Duodenal mucosa (tissue), 2 donors: Measurements from ENCODE around the gene ZNF281.

Experiments used
- H3K27ac ChIP-seq: one replicate; pipeline ENCODE4 v1.7.0; 2013; ENCODE audit warnings: low read depth, low read length
- H3K27me3 ChIP-seq, 2 donors: one replicate each; pipeline ENCODE4 v1.7.0; 2013; ENCODE audit warnings: low read length in 2 of 2, control low read depth in 1 of 2; ENCODE audit not compliant: insufficient read depth in 2 of 2, control insufficient read depth in 1 of 2
- H3K36me3 ChIP-seq, 2 donors: one replicate each; pipeline ENCODE4 v1.7.0; 2013; ENCODE audit warnings: low read length in 2 of 2, control low read depth in 1 of 2; ENCODE audit not compliant: insufficient read depth in 2 of 2, control insufficient read depth in 1 of 2
- H3K4me1 ChIP-seq, 2 donors: one replicate each; pipeline ENCODE4 v1.7.0; 2013; ENCODE audit warnings: low read length in 2 of 2, control low read depth in 1 of 2; ENCODE audit not compliant: insufficient read depth in 2 of 2, control insufficient read depth in 1 of 2
- H3K4me3 ChIP-seq, 2 donors: one replicate each; pipeline ENCODE4 v1.7.0; 2013; ENCODE audit warnings: low read length in 2 of 2, low read depth in 1 of 2
- H3K9ac ChIP-seq, 2 donors: one replicate each; pipeline ENCODE4 v1.7.0; 2013; ENCODE audit warnings: low read length in 2 of 2, low read depth in 1 of 2
- H3K9me3 ChIP-seq, 2 donors: one replicate each; pipeline ENCODE4 v1.7.0; 2013; ENCODE audit warnings: low read length in 2 of 2, control low read depth in 1 of 2; ENCODE audit not compliant: control insufficient read depth in 1 of 2

The ZNF281 gene

DNA sequence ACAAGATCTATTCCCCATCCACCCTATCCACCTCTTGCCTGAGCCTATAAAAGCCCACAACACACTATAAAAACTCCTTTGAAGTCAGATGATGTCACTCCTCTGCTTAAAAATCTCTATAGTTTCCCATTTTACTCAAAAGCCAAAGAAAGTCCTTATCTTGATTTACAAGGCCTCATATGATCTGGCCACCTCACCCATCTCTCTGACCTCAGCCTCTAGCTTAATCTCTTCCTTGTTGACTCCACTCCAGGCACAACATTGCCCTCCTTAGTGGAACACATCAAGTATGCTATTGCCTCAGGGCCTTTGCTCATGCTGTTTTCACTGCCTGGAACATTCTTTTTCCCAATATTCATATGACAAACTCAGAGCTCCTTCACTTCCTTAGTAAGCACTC is 33.3 kb downstream of the ZNF281 start:
- Histone ChIP-seq H3K9me3 (no peaks in the 10 kb centered on the region), H3K4me3 (no peak overlapping the region), H3K9ac (no peak overlapping the region), H3K27me3 (no peaks in the 10 kb centered on the region), H3K27ac (no peak overlapping the region), H3K36me3 (no peaks in the 10 kb centered on the region), H3K4me1 (no peaks in the 10 kb centered on the region)

DNA sequence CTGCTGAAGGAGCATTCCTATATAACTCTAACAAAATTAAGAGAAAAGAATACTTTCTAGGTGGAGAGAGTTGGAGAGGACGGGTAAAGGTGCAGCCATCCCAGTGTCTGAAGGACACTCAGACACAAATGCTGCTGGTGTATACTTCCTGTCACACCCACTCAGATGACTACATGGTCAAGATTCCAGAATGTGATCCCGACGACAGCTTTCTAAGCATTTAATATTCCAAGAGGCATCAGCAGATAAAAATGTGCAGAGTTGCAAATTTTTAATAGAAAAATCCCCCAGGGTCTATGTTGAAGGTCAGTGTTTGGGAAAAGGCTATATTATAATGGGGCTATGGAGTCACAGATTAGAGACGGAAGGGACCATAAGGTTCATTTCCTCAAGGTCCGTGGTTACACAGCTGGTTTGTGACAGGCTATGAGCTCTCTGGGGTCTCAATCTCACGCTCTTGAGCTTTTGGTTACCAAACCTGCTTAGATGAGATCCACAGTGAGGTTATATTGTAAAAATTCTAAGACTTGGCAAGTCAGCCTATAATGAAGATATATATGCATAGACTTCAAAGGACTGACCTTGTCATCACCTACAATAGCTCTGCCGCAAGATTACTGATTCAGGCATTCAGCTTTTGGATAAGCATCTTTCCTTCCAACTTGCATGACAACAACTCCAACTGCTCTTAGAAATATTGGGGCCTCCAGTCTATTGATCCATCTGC is 35.1 kb downstream of the ZNF281 start:
- Histone ChIP-seq H3K4me1 (no peaks in the 10 kb centered on the region), H3K4me3 (no peak overlapping the region), H3K36me3 (no peaks in the 10 kb centered on the region), H3K9ac (no peak overlapping the region), H3K27ac (no peak overlapping the region), H3K9me3 (no peaks in the 10 kb centered on the region), H3K27me3 (no peaks in the 10 kb centered on the region)

DNA sequence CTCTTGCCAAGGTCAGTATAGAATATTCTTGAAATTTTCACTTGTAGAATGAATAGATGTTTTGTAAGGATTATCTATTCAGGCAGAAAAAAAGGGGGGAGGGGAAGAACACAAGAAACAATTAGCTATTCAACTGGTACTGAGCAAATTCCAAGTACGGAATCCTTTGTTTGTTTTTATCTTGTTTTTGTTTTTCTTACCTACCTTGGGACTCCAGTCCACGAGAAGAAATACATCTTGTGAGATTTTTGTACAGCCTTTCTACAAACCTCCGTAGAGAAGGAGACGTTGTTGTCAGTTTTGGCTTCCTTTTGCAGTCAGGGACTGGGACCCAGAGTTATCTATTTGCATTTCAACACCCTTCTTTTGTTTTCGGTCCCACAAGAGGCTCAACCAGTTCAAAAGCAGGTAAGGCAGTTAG is 36.0 kb downstream of the ZNF281 start:
- no peak overlapping the region for H3K27ac ChIP-seq
- H3K4me3 ChIP-seq, result no peak overlapping the region
- H3K36me3 ChIP-seq, result no peaks in the 10 kb centered on the region
- no peaks in the 10 kb centered on the region for H3K4me1 ChIP-seq
- H3K9me3 ChIP-seq, result no peaks in the 10 kb centered on the region
- no peaks in the 10 kb centered on the region for H3K27me3 ChIP-seq
- no peak overlapping the region for H3K9ac ChIP-seq

DNA sequence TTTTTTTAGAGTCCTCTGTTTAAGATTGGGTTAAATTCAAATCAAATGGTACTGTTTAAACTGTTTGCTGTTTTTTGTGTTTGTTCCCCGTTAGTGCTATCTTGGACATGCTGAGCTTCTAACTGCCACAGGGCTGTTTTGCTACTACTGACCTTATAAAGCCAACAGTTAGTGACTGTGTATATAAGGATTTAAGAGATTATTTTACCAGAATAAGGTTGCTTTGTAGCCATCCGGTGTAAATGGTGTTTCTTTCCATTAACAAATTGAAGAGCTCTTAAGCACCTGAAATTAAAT is 37.0 kb downstream of the ZNF281 start:
- Histone ChIP-seq H3K36me3 (no peaks in the 10 kb centered on the region), H3K4me3 (no peak overlapping the region), H3K9ac (no peak overlapping the region), H3K27ac (no peak overlapping the region), H3K4me1 (no peaks in the 10 kb centered on the region), H3K27me3 (no peaks in the 10 kb centered on the region), H3K9me3 (no peaks in the 10 kb centered on the region)

DNA sequence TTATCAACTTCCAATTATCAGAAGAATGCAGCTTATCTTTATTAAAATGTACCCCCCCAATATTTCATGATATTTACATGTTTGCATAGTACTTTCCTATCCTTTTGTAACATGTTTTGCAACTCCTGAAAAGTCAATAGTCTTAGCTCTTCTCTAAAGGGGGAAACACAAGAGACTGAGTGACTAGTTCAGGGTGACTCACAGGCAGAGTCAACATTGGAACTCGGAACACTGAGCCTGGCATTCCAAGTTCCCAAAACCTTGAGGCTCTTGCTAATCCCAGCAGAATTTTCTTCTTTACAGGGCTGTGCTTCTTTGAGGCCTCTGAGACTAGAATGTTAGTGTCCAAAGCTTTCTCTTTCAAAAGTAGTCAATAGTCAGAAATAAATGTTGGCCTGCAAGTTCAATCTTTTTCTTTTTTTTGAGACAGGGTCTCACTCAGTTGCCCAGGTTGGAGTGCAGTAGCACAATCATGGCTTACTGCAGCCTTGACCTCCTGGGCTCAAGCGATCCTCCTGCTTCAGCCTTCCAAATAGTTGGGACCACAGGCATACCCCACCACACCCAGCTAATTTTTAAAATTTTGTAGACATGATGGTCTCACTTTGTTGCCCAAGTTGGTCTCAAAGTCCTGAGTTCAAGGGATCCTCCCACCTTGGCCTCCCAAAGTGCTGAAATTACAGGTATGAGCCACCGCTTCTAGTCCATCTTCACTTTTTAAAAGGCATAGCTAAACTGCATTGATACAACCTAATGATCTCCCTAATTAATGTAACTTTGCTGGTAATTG is 37.5 kb downstream of the ZNF281 start:
- Histone ChIP-seq H3K36me3 (no peaks in the 10 kb centered on the region), H3K9me3 (no peaks in the 10 kb centered on the region), H3K27ac (no peak overlapping the region), H3K9ac (no peak overlapping the region), H3K4me1 (no peaks in the 10 kb centered on the region), H3K4me3 (no peak overlapping the region), H3K27me3 (no peaks in the 10 kb centered on the region)

DNA sequence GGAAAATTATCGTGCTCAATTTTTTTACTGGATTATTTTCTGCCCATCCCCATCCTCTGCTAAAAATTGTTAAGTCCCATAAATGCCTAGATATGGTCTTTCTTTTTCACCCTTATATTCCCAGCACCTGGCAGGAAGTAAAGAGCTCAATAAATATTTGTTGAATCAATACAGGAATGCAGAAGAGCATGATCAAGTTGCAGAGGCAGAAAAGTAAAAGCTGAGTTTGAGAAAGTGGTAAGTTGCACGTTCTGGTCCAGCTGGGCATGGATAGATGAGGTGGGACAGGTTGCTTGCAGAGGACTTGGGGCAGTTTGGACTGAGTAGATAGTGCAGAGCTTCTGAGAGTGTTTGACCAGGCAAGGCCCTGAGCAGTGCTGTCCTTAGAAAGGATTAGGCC is 40.1 kb downstream of the ZNF281 start:
- H3K27ac ChIP-seq, result no peak overlapping the region

DNA sequence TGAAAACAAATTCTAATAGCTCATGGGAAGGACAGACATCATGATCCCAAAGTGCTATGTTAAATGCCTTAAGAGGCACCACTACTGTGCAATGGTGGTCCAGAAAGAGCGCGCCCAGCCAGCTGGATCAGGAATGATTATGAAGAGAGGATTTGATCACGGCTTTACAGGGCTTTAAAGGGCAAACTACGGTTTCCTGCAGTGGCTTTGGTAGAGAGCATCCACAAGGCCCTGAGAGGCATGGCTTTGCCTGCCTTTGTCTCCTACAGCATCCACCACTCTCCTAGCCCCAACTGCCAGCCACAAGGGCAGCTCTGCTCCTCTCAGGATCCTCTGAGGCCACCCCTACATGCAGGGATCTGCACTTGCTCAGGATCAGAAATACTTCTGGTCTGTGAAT is 40.7 kb downstream of the ZNF281 start:
- no peak overlapping the region for H3K9ac ChIP-seq
- H3K9me3 ChIP-seq, result no peaks in the 10 kb centered on the region
- no peak overlapping the region for H3K4me3 ChIP-seq
- no peaks in the 10 kb centered on the region for H3K27me3 ChIP-seq
- H3K4me1 ChIP-seq, result no peaks in the 10 kb centered on the region
- no peaks in the 10 kb centered on the region for H3K36me3 ChIP-seq
- H3K27ac ChIP-seq, result no peak overlapping the region

More for the DNA sequence above, 40.1 kb downstream of the ZNF281 start:
- no peaks in the 10 kb centered on the region for H3K4me1 ChIP-seq
- H3K4me3 ChIP-seq, result no peak overlapping the region
- no peaks in the 10 kb centered on the region for H3K9me3 ChIP-seq
- H3K9ac ChIP-seq, result no peak overlapping the region
- H3K36me3 ChIP-seq, result no peaks in the 10 kb centered on the region
- H3K27me3 ChIP-seq, result no peaks in the 10 kb centered on the region

DNA sequence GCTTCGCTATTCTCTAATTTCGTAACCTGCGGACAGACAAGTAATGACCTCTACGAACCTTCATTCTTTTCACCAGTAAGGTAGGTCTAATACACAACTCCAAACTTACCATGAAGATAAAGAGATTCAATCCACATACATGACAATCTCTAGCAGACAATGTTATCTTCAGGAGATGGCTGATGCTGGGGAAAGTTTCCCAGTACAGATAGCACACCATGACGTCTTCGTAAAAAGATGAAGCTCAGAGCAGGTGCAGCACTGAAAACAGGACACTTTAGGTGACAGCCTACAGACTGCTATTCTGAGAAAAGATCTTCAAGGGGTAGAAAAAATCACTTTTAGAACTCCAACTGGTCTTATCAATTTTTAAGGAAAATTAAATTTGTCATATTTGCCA is 41.3 kb downstream of the ZNF281 start:
- no peak overlapping the region for H3K27ac ChIP-seq
- H3K9me3 ChIP-seq, result no peaks in the 10 kb centered on the region
- no peaks in the 10 kb centered on the region for H3K27me3 ChIP-seq
- H3K4me1 ChIP-seq, result no peaks in the 10 kb centered on the region
- H3K9ac ChIP-seq, result no peak overlapping the region
- H3K4me3 ChIP-seq, result no peak overlapping the region
- no peaks in the 10 kb centered on the region for H3K36me3 ChIP-seq

DNA sequence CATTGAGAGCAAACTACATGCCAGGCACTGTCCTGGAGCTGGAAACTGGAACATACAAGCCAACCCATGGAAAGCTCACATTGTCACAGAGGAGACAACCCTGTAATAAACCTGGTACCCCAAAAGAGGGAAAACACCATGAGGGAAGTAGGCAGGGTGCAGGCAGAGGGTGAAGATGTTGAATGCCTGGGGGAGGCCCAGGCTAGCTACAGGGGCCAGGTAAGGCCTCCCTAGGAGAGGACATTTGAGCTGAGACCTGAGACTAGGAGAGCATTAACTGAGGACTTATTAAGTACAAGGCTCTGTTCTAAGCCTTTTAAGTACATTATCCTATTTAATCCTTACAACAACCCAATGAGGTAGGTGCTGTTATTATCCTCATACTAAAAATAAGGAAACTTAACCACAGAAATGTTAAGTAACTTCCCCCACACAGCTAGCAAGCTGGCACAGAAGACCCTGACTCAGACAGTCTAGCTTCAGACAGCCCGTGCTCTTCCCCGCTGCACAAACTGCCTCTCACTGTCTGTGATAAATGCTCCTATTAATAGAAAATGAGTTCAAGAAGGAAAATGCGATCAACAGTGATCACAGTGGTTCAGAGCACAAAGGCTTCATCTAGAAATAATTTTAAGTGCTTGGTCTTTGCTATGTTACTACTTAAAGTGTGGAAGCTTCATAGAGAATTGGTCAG is 41.8 kb downstream of the ZNF281 start:
- Histone ChIP-seq H3K36me3 (no peaks in the 10 kb centered on the region), H3K9ac (no peak overlapping the region), H3K4me1 (no peaks in the 10 kb centered on the region), H3K9me3 (no peaks in the 10 kb centered on the region), H3K27ac (no peak overlapping the region), H3K4me3 (no peak overlapping the region), H3K27me3 (no peaks in the 10 kb centered on the region)

DNA sequence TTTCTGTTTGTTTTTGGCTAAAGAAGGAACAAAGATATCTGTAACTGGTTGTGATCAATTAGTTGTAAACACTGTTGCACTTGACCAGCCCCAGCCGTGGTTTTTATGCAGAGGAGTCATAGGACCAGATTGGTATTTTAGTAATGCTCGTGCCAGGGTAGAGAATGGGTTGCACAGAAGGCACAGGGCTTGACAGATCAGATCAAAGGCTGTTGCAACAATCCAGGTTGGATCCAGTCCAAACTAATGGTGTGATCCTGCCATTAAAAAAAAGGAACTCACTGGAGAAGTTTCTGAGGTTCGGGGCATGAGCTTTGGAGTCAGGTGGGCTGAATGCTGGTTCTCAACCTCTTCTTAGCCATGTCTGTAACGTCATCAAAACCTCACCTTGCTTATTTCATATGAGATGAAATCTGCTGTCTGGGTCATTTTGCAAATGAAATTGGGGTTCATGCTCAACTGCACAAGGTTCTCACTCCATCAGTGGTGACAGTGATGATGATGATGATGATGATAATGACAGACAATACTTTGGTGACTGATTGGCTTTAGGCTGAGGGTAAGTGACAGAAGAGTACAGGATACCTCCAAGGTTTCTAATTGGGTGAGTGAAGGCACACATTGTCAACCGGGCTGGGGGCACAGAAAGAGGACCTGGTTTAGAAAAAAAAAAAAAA is 43.1 kb downstream of the ZNF281 start:
- Histone ChIP-seq H3K4me1 (no peaks in the 10 kb centered on the region), H3K36me3 (no peaks in the 10 kb centered on the region), H3K27ac (no peak overlapping the region), H3K27me3 (no peaks in the 10 kb centered on the region), H3K4me3 (no peak overlapping the region), H3K9me3 (no peaks in the 10 kb centered on the region), H3K9ac (no peak overlapping the region)
